ENCODE results near the gene ARF6. TPM values are rescaled to one million over a fixed set of nuclear protein-coding genes. Genes with fewer than 3 reads are reported as not detected.

The ARF6 gene
- total and polyA plus RNA-seq, 10 of the 15 experiments (the other 5 are each of a cell fraction or from before 2014, with no cell fraction given), result 46.8 to 128 (median 71.9) TPM

GRCh38 chr14:49915085-49915484, 22.2 kb downstream of the ARF6 start:
- Histone ChIP-seq H3K9ac (ENCODE audit: control insufficient read depth, insufficient read depth, low read length) (no peak overlapping the region), H3K4me1 (ENCODE audit: control insufficient read depth, insufficient read depth, low read length) (no peaks in the 10 kb centered on the region), H3K4me3 (no peak overlapping the region), H3K79me2 (ENCODE audit: control insufficient read depth, insufficient read depth, low read length) (no peaks in the 10 kb centered on the region), H2AFZ (ENCODE audit: control insufficient read depth, low read depth, low read length) (no peak overlapping the region), H3K36me3 (ENCODE audit: control insufficient read depth in 2 of 2, insufficient read depth in 2 of 2, low read length in 1 of 2) (no peaks in the 10 kb centered on the region), H3K9me3 (replicated peaks; ENCODE audit: control insufficient read depth, insufficient read depth, low read length) (no peaks in the 10 kb centered on the region), H3K27me3 (replicated peaks in 1 of 2; ENCODE audit: control insufficient read depth in 2 of 2, insufficient read depth in 2 of 2, low read length in 1 of 2) (no peaks in the 10 kb centered on the region), H3K27ac (ENCODE audit: control insufficient read depth, insufficient read depth) (no peak overlapping the region), H4K20me1 (ENCODE audit: control insufficient read depth, insufficient read depth) (no peaks in the 10 kb centered on the region), H3K4me2 (ENCODE audit: control insufficient read depth, insufficient read depth) (no peak overlapping the region)
- FAIRE-seq (peak; percentile 35), DNase-seq (ENCODE audit: low read depth, low spot score) (no peak), ATAC-seq (peak; percentile 33; the same call in 1 of the 3 replicates)
- ChIA-PET SMC1A (ENCODE audit: uncharacterized antibody, unreplicated experiment) (interaction anchor here (1.6 to 2.0 kb wide), 2 partner anchors 12 to 28 kb away, joined by 3 to 5 read pairs; no protein-coding TSS in a partner anchor), RAD21 (ENCODE audit: unreplicated experiment) (no interaction called here), CTCF (interaction anchor here (0.9 kb wide), 1 partner anchor 130 kb away, joined by 3 read pairs; no protein-coding TSS in a partner anchor), POLR2A (interaction anchor here (0.5 kb wide), 1 partner anchor 53 kb away, joined by 8 read pairs; no protein-coding TSS in a partner anchor)
- in situ Hi-C loops (cut with MboI) (no loop called here), intact Hi-C loops (cut with micrococcal nuclease; ENCODE audit: unreplicated experiment) (no loop called here)
- BruUV-seq (replicated peaks), result no TSS peak
- TF ChIP-seq CEBPZ (IDR thresholded peaks at IDR 0.05; ENCODE audit: low read depth, low read length) (no peak), RAD21 (IDR thresholded peaks at IDR 0.05; ENCODE audit: insufficient read depth, low read depth, low read length) (no peak)

GRCh38 chr14:49918706-49919105, 25.8 kb downstream of the ARF6 start:
- H3K79me2 ChIP-seq (ENCODE audit: control insufficient read depth, insufficient read depth, low read length), result no peaks in the 10 kb centered on the region
- no TSS peak for BruUV-seq (replicated peaks)
- DNase-seq (ENCODE audit: low read depth, low spot score), result no peak
- ChIA-PET SMC1A (ENCODE audit: uncharacterized antibody, unreplicated experiment) (interaction anchor here (1.0 kb wide), 1 partner anchor 19 kb away, joined by 3 read pairs; no protein-coding TSS in a partner anchor), CTCF (interaction anchor here (1.0 to 2.4 kb wide), 3 partner anchors 12 to 39 kb away, joined by 3 to 9 read pairs (median 3); no protein-coding TSS in a partner anchor), RAD21 (ENCODE audit: unreplicated experiment) (no interaction called here), POLR2A (no interaction called here)
- intact Hi-C loops (cut with micrococcal nuclease; ENCODE audit: unreplicated experiment), result no loop called here
- no peaks in the 10 kb centered on the region for H3K27me3 ChIP-seq (replicated peaks in 1 of 2; ENCODE audit: control insufficient read depth in 2 of 2, insufficient read depth in 2 of 2, low read length in 1 of 2)
- WGBS (ENCODE audit: insufficient coverage, insufficient replicate concordance, low lambda C conversion rate, missing lambda C conversion rate), result 92% methylated on average over 2 of the region's 2 CpGs
- no peak overlapping the region for H3K27ac ChIP-seq (ENCODE audit: control insufficient read depth, insufficient read depth)
- no peak for FAIRE-seq
- H2AFZ ChIP-seq (ENCODE audit: control insufficient read depth, low read depth, low read length), result no peak overlapping the region
- in situ Hi-C loops (cut with MboI), result no loop called here
- H3K4me2 ChIP-seq (ENCODE audit: control insufficient read depth, insufficient read depth), result no peak overlapping the region
- no peaks in the 10 kb centered on the region for H3K36me3 ChIP-seq (ENCODE audit: control insufficient read depth in 2 of 2, insufficient read depth in 2 of 2, low read length in 1 of 2)
- H3K4me1 ChIP-seq (ENCODE audit: control insufficient read depth, insufficient read depth, low read length), result no peaks in the 10 kb centered on the region
- no peaks in the 10 kb centered on the region for H3K9me3 ChIP-seq (replicated peaks; ENCODE audit: control insufficient read depth, insufficient read depth, low read length)
- no peak overlapping the region for H3K9ac ChIP-seq (ENCODE audit: control insufficient read depth, insufficient read depth, low read length)
- H4K20me1 ChIP-seq (ENCODE audit: control insufficient read depth, insufficient read depth), result no peaks in the 10 kb centered on the region
- ATAC-seq, result no peak
- H3K4me3 ChIP-seq, result no peak overlapping the region
- TF ChIP-seq ZBTB4 (CRISPR knock-in tag; IDR thresholded peaks at IDR 0.05) (no peak), ZNF217 (IDR thresholded peaks at IDR 0.05) (no peak), FOXK2 (IDR thresholded peaks at IDR 0.05) (no peak)
